Thymus (tissue), 2 donors: ENCODE measurements around the gene INO80B. TPM values are rescaled to one million over a fixed set of nuclear protein-coding genes. Genes with fewer than 3 reads are reported as not detected.

Experiments
- polyA plus RNA-seq: library from polyadenylated mRNA; stranded (reverse); fragments of 200-250 nt; gene quantifications from one replicate; pipeline ENCODE4 v1.2.3, GENCODE V29; 2013
- total RNA-seq: library from RNA; stranded (reverse); fragments of 120-200 nt; gene quantifications from one replicate; pipeline ENCODE4 v1.2.4, GENCODE V29; 2013
- donor health status: healthy.

INO80B gene
- total and polyA plus RNA-seq, 2 donors = 27.0 to 53.0 TPM

Other genes starting within 250 kb of the INO80B start
- gene SLC4A5, start 111.7 kb upstream of the INO80B start, total RNA-seq = 0.85 TPM
- gene SLC4A5, start 111.7 kb upstream of the INO80B start, polyA plus RNA-seq = 2.5 TPM
- gene DCTN1, start 74.8 kb upstream of the INO80B start, total RNA-seq = 54.3 TPM
- gene DCTN1, start 74.8 kb upstream of the INO80B start, polyA plus RNA-seq = 68.2 TPM
- 0.66 TPM for gene C2orf81, start 33.5 kb upstream of the INO80B start, total RNA-seq
- gene C2orf81, start 33.5 kb upstream of the INO80B start, polyA plus RNA-seq = 5.3 TPM
- 35.6 TPM for gene WDR54, start 33.4 kb upstream of the INO80B start, total RNA-seq
- gene WDR54, start 33.4 kb upstream of the INO80B start, polyA plus RNA-seq = 32.5 TPM
- gene RTKN, start 13.2 kb upstream of the INO80B start, total RNA-seq = 9.5 TPM
- gene RTKN, start 13.2 kb upstream of the INO80B start, polyA plus RNA-seq = 17.2 TPM
- gene WBP1, start 3.4 kb downstream of the INO80B start, total RNA-seq = 56.4 TPM
- 114 TPM for gene WBP1, start 3.4 kb downstream of the INO80B start, polyA plus RNA-seq
- gene MOGS, start 10.3 kb downstream of the INO80B start, total RNA-seq = 27.6 TPM
- gene MOGS, start 10.3 kb downstream of the INO80B start, polyA plus RNA-seq = 38.5 TPM
- gene MRPL53, start 17.6 kb downstream of the INO80B start, total RNA-seq = 101 TPM
- 67.7 TPM for gene MRPL53, start 17.6 kb downstream of the INO80B start, polyA plus RNA-seq
- gene CCDC142, start 27.9 kb downstream of the INO80B start, total RNA-seq = 9.1 TPM
- 6.7 TPM for gene CCDC142, start 27.9 kb downstream of the INO80B start, polyA plus RNA-seq
- gene TTC31, start 28.0 kb downstream of the INO80B start, total RNA-seq = 10.3 TPM
- 23.5 TPM for gene TTC31, start 28.0 kb downstream of the INO80B start, polyA plus RNA-seq
- gene LBX2, start 44.5 kb downstream of the INO80B start, total RNA-seq = 0.09 TPM
- gene LBX2, start 44.5 kb downstream of the INO80B start, polyA plus RNA-seq = 0.89 TPM
- 14.1 TPM for gene PCGF1, start 52.6 kb downstream of the INO80B start, total RNA-seq
- gene PCGF1, start 52.6 kb downstream of the INO80B start, polyA plus RNA-seq = 29.0 TPM
- gene TLX2, start 59.4 kb downstream of the INO80B start, total RNA-seq = 0.19 TPM
- 0.11 TPM for gene TLX2, start 59.4 kb downstream of the INO80B start, polyA plus RNA-seq
- 0.14 TPM for gene DQX1, start 71.1 kb downstream of the INO80B start, total RNA-seq
- gene DQX1, start 71.1 kb downstream of the INO80B start, polyA plus RNA-seq = 0.78 TPM
- gene AUP1, start 74.6 kb downstream of the INO80B start, total RNA-seq = 59.5 TPM
- 208 TPM for gene AUP1, start 74.6 kb downstream of the INO80B start, polyA plus RNA-seq
- 42.9 TPM for gene HTRA2, start 74.8 kb downstream of the INO80B start, total RNA-seq
- 70.6 TPM for gene HTRA2, start 74.8 kb downstream of the INO80B start, polyA plus RNA-seq
- gene LOXL3, start 98.9 kb downstream of the INO80B start, total RNA-seq = 1.4 TPM
- 1.6 TPM for gene LOXL3, start 98.9 kb downstream of the INO80B start, polyA plus RNA-seq
- gene DOK1, start 99.6 kb downstream of the INO80B start, total RNA-seq = 14.3 TPM
- 17.2 TPM for gene DOK1, start 99.6 kb downstream of the INO80B start, polyA plus RNA-seq
- 0.94 TPM for gene M1AP, start 193.2 kb downstream of the INO80B start, total RNA-seq
- 0.55 TPM for gene M1AP, start 193.2 kb downstream of the INO80B start, polyA plus RNA-seq
- 2.5 TPM for gene SEMA4F, start 199.2 kb downstream of the INO80B start, total RNA-seq
- gene SEMA4F, start 199.2 kb downstream of the INO80B start, polyA plus RNA-seq = 3.5 TPM